ENCODE data around the gene TNNT2. TPM values are rescaled to one million over a fixed set of nuclear protein-coding genes. Genes with fewer than 3 reads are reported as not detected.

The TNNT2 gene
- total RNA-seq, 1 experiment from 2014 or later = 0.37 TPM

DNA sequence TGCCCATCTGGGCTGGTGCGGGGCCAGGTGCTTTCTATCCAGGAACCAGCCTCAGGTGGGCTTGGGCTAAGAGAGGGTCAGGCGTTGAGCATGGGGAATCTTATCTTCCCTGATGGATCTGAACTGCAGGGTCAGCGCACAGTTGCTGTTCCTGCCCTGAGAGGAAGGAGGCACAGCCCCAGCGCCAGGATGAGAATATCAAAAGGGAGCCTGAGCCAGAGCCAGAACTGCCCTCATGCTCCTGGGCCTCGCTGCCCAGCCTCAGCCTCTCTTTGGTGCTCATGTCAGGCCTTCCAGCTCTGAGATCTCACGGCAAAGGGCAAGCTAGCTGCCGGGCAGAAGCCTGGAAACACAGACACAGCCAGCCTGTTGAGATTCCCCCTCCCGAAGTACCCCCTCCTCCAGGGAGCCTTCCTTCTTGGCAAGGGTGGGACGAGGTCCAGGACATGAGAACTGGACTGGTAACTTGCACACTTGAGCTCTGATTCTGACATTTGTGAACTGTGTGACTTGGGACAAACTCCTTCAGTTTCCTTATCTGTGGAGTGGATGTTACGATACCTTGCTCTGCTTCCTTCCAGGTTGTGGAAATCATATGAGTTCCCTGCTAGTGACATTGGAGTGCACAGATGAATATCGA lies 22.9 kb upstream of the TNNT2 start:
- Histone ChIP-seq H3K36me3 (ENCODE audit: insufficient read depth, low read length) (no peaks in the 10 kb centered on the region), H4K20me1 (ENCODE audit: insufficient read depth, low read depth, low read length) (peaks cover 7% of the 10 kb centered on the region; the same call in 1 of the 2 replicates), H2AFZ (ENCODE audit: low read length) (no peak overlapping the region), H3K27me3 (ENCODE audit: low read length) (no peaks in the 10 kb centered on the region), H3K4me3 (ENCODE audit: low read length) (no peak overlapping the region), H3K4me2 (ENCODE audit: low read depth, low read length, poor library complexity, severe bottlenecking) (no peak overlapping the region), H3K27ac (ENCODE audit: low read length) (no peak overlapping the region), H3K9ac (ENCODE audit: low read length) (no peak overlapping the region), H3K9me3 (ENCODE audit: low read length) (no peaks in the 10 kb centered on the region), H3K79me2 (ENCODE audit: low read length) (no peaks in the 10 kb centered on the region), H3K9me2 (replicated peaks; ENCODE audit: insufficient read depth, low read length) (no peaks in the 10 kb centered on the region), H3K4me1 (ENCODE audit: low read length) (peaks cover 28% of the 10 kb centered on the region)
- DNase-seq = no peak

DNA sequence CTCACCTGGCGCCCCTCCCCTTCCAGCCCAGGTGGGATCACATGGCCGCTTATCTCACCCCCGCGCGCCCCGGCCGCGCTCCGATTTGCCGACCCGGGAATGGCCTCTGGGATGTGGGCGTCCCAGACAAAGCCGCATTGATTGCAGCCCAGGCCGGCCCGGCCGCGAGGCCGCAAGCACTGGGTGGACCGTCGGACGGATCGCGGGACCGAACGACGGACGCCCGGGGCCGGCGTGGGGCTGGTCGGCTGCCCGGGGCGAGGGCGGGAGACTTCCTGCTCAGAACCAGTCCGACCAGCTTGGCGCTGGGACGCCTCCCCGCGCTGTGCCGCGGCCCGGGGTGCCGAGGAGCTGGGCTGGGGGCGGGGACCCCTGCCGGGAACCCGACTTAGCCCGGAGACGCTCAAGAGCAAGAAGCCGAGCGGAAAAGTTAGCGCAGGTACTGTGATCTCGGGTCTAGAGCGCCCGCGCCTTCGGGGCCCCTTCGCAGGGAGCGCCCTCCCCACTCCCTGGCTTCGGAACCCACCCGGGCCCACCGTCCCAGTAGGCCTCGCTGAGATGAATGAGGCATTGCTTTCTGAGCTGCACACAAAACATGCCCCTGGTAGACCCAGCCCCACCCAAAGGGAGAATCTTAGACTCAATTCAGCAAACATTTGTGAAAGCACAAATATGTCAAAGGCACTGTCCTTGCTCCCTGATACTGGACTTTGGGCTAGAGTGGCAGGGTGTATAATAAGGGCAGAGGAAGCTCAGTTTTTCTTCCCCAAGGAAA lies 22.1 kb upstream of the TNNT2 start:
- peaks cover 20% of the 10 kb centered on the region for H3K4me1 ChIP-seq (ENCODE audit: low read length)
- H3K9ac ChIP-seq (ENCODE audit: low read length) = no peak overlapping the region
- H2AFZ ChIP-seq (ENCODE audit: low read length) = no peak overlapping the region
- H3K79me2 ChIP-seq (ENCODE audit: low read length) = no peaks in the 10 kb centered on the region
- no peaks in the 10 kb centered on the region for H3K36me3 ChIP-seq (ENCODE audit: insufficient read depth, low read length)
- no peak overlapping the region for H3K4me2 ChIP-seq (ENCODE audit: low read depth, low read length, poor library complexity, severe bottlenecking)
- H3K27me3 ChIP-seq (ENCODE audit: low read length) = no peaks in the 10 kb centered on the region
- no peak overlapping the region for H3K4me3 ChIP-seq (ENCODE audit: low read length)
- H3K9me2 ChIP-seq (replicated peaks; ENCODE audit: insufficient read depth, low read length) = no peaks in the 10 kb centered on the region
- DNase-seq = no peak
- no peak overlapping the region for H3K27ac ChIP-seq (ENCODE audit: low read length)
- no peaks in the 10 kb centered on the region for H3K9me3 ChIP-seq (ENCODE audit: low read length)
- peaks cover 6% of the 10 kb centered on the region; the same call in 1 of the 2 replicates for H4K20me1 ChIP-seq (ENCODE audit: insufficient read depth, low read depth, low read length)

GRCh38 chr1:201399018-201399351 lies 21.5 kb upstream of the TNNT2 start, which contains the start of gene LAD1:
TSS of gene LAD1 (minus strand) at chr1:201399324. CDS start at chr1:201399306, 18 bp downstream.
- H3K79me2 ChIP-seq (ENCODE audit: low read length) = no peaks in the 10 kb centered on the region
- H4K20me1 ChIP-seq (ENCODE audit: insufficient read depth, low read depth, low read length) = peaks cover 6% of the 10 kb centered on the region; the same call in 1 of the 2 replicates
- no peak within 1 kb of the TSS for H3K27ac ChIP-seq (ENCODE audit: low read length)
- H3K4me1 ChIP-seq (ENCODE audit: low read length) = peaks cover 14% of the 10 kb centered on the region
- no peak for DNase-seq
- H3K9me2 ChIP-seq (replicated peaks; ENCODE audit: insufficient read depth, low read length) = no peaks in the 10 kb centered on the region
- H3K36me3 ChIP-seq (ENCODE audit: insufficient read depth, low read length) = no peaks in the 10 kb centered on the region
- no peaks in the 10 kb centered on the region for H3K27me3 ChIP-seq (ENCODE audit: low read length)
- H3K9me3 ChIP-seq (ENCODE audit: low read length) = no peaks in the 10 kb centered on the region
- no peak within 1 kb of the TSS for H3K4me3 ChIP-seq (ENCODE audit: low read length)
- no peak within 1 kb of the TSS for H3K4me2 ChIP-seq (ENCODE audit: low read depth, low read length, poor library complexity, severe bottlenecking)
- no peak within 1 kb of the TSS for H2AFZ ChIP-seq (ENCODE audit: low read length)
- H3K9ac ChIP-seq (ENCODE audit: low read length) = no peak within 1 kb of the TSS

DNA sequence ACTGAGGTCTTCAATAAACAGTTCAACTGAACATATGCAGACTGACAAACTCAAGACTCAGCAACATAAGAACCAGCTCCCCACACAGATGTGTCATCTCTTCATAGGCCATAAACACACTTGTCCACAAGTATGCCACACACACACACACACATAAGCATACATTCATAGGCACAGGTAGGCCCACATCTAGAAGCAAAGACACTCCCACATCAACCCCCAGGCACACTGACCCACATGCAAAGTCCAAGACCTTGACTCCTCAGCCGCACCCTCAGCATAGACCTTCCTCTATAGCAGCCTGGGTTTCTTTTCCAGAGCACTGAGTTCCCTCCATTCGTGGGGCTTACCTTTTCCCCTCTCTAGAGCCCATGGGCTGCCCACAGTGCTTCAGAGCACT lies 20.2 kb upstream of the TNNT2 start:
- no peaks in the 10 kb centered on the region for H3K9me2 ChIP-seq (replicated peaks; ENCODE audit: insufficient read depth, low read length)
- H4K20me1 ChIP-seq (ENCODE audit: insufficient read depth, low read depth, low read length) = peaks cover under 1% of the 10 kb centered on the region; the same call in 1 of the 2 replicates
- 0 out of 2 replicates have a peak, but pooled peaks cover 3% of the 10 kb centered on the region for H3K4me1 ChIP-seq (ENCODE audit: low read length)
- H3K4me2 ChIP-seq (ENCODE audit: low read depth, low read length, poor library complexity, severe bottlenecking) = no peak overlapping the region
- H3K27me3 ChIP-seq (ENCODE audit: low read length) = no peaks in the 10 kb centered on the region
- no peak overlapping the region for H3K27ac ChIP-seq (ENCODE audit: low read length)
- H3K36me3 ChIP-seq (ENCODE audit: insufficient read depth, low read length) = no peaks in the 10 kb centered on the region
- H3K4me3 ChIP-seq (ENCODE audit: low read length) = no peak overlapping the region
- H3K79me2 ChIP-seq (ENCODE audit: low read length) = no peaks in the 10 kb centered on the region
- H3K9me3 ChIP-seq (ENCODE audit: low read length) = no peaks in the 10 kb centered on the region
- no peak overlapping the region for H2AFZ ChIP-seq (ENCODE audit: low read length)
- DNase-seq = no peak
- H3K9ac ChIP-seq (ENCODE audit: low read length) = no peak overlapping the region

GRCh38 chr1:201396861-201397464 lies 19.5 kb upstream of the TNNT2 start:
- Histone ChIP-seq H3K79me2 (ENCODE audit: low read length) (no peaks in the 10 kb centered on the region), H3K4me1 (ENCODE audit: low read length) (no peaks in the 10 kb centered on the region), H3K9ac (ENCODE audit: low read length) (no peak overlapping the region), H2AFZ (ENCODE audit: low read length) (no peak overlapping the region), H3K9me2 (replicated peaks; ENCODE audit: insufficient read depth, low read length) (no peaks in the 10 kb centered on the region), H3K4me3 (ENCODE audit: low read length) (no peak overlapping the region), H3K4me2 (ENCODE audit: low read depth, low read length, poor library complexity, severe bottlenecking) (no peak overlapping the region), H3K9me3 (ENCODE audit: low read length) (no peaks in the 10 kb centered on the region), H3K36me3 (ENCODE audit: insufficient read depth, low read length) (no peaks in the 10 kb centered on the region), H3K27ac (ENCODE audit: low read length) (no peak overlapping the region), H3K27me3 (ENCODE audit: low read length) (no peaks in the 10 kb centered on the region), H4K20me1 (ENCODE audit: insufficient read depth, low read depth, low read length) (no peaks in the 10 kb centered on the region)
- DNase-seq = no peak

GRCh38 chr1:201395936-201396335 lies 18.5 kb upstream of the TNNT2 start:
- Histone ChIP-seq H3K36me3 (ENCODE audit: insufficient read depth, low read length) (no peaks in the 10 kb centered on the region), H3K79me2 (ENCODE audit: low read length) (no peaks in the 10 kb centered on the region), H3K4me2 (ENCODE audit: low read depth, low read length, poor library complexity, severe bottlenecking) (no peak overlapping the region), H3K9ac (ENCODE audit: low read length) (no peak overlapping the region), H3K27me3 (ENCODE audit: low read length) (no peaks in the 10 kb centered on the region), H3K27ac (ENCODE audit: low read length) (no peak overlapping the region), H3K9me3 (ENCODE audit: low read length) (no peaks in the 10 kb centered on the region), H2AFZ (ENCODE audit: low read length) (no peak overlapping the region), H3K9me2 (replicated peaks; ENCODE audit: insufficient read depth, low read length) (no peaks in the 10 kb centered on the region), H3K4me1 (ENCODE audit: low read length) (no peaks in the 10 kb centered on the region), H3K4me3 (ENCODE audit: low read length) (no peak overlapping the region), H4K20me1 (ENCODE audit: insufficient read depth, low read depth, low read length) (no peaks in the 10 kb centered on the region)
- no peak for DNase-seq

- Histone ChIP-seq H3K4me2 (ENCODE audit: low read depth, low read length, poor library complexity, severe bottlenecking) (no peak overlapping the region), H4K20me1 (ENCODE audit: insufficient read depth, low read depth, low read length) (no peaks in the 10 kb centered on the region), H3K36me3 (ENCODE audit: insufficient read depth, low read length) (no peaks in the 10 kb centered on the region), H3K27me3 (ENCODE audit: low read length) (no peaks in the 10 kb centered on the region), H3K4me1 (ENCODE audit: low read length) (no peaks in the 10 kb centered on the region), H3K27ac (ENCODE audit: low read length) (no peak overlapping the region), H3K9me3 (ENCODE audit: low read length) (no peaks in the 10 kb centered on the region), H3K4me3 (ENCODE audit: low read length) (no peak overlapping the region), H2AFZ (ENCODE audit: low read length) (no peak overlapping the region), H3K9me2 (replicated peaks; ENCODE audit: insufficient read depth, low read length) (no peaks in the 10 kb centered on the region), H3K9ac (ENCODE audit: low read length) (no peak overlapping the region), H3K79me2 (ENCODE audit: low read length) (no peaks in the 10 kb centered on the region)
- no peak for DNase-seq
These were observed 17.1 kb upstream of the TNNT2 start for GRCh38 chr1:201394591-201394990.

GRCh38 chr1:201393076-201393475 lies 15.6 kb upstream of the TNNT2 start:
- no peaks in the 10 kb centered on the region for H3K27me3 ChIP-seq (ENCODE audit: low read length)
- no peak overlapping the region for H3K9ac ChIP-seq (ENCODE audit: low read length)
- H3K4me3 ChIP-seq (ENCODE audit: low read length) = no peak overlapping the region
- no peaks in the 10 kb centered on the region for H3K4me1 ChIP-seq (ENCODE audit: low read length)
- H4K20me1 ChIP-seq (ENCODE audit: insufficient read depth, low read depth, low read length) = no peaks in the 10 kb centered on the region
- H3K9me2 ChIP-seq (replicated peaks; ENCODE audit: insufficient read depth, low read length) = no peaks in the 10 kb centered on the region
- no peaks in the 10 kb centered on the region for H3K79me2 ChIP-seq (ENCODE audit: low read length)
- no peak for DNase-seq
- no peak overlapping the region for H3K4me2 ChIP-seq (ENCODE audit: low read depth, low read length, poor library complexity, severe bottlenecking)
- H3K36me3 ChIP-seq (ENCODE audit: insufficient read depth, low read length) = no peaks in the 10 kb centered on the region
- no peak overlapping the region for H2AFZ ChIP-seq (ENCODE audit: low read length)
- no peak overlapping the region for H3K27ac ChIP-seq (ENCODE audit: low read length)
- no peaks in the 10 kb centered on the region for H3K9me3 ChIP-seq (ENCODE audit: low read length)
